Activated T-helper 9 cell treated with anti-CD3 and anti-CD28 coated beads, Interleukin-2, amount 50 U/mL, for 16 hours (primary cell): Measurements from ENCODE around the gene ARHGAP22.

Source experiments
- DNase-seq: peaks from one replicate; pipeline ENCODE4 v3.0.0-alpha.2; 2020; ENCODE audit warnings: low read depth

Gene ARHGAP22

DNA sequence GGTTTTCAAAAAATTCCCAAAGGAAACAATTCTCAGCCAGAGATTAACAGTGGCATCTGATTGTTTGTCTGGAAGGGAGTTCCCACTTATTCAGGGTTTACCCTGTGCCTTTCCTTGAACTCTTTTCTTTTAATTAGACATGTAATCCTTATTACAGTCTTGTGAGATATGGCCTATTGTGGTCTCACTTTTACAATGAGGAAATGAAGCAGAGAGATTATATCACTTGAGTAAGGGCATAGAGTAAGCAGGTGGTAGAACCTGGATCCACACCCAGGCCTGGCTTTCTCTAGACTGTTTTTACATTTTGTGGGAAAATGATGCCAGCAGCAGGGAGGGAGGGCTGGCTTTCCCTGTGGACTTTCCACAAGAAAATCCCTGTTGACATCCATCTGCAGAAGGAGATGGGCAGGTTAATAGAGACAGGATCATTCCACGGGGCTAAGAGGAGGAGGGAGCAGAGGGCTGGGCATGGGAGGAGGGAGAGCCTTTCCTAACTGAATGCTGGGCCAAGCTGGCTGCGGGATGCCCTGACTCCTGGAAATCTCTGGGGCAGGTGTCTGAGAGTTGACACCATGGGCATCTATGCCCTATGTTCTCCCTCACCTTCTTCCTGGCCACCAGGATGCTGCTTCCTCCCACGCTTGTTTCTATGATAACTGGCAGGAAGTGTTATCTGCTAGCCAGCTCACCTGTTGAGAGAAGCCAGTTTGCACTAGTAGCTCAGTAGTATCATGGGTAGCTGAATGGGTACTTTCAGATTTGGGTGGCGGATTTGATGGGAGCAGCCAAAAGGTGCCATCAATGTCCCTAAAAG lies 28.7 kb upstream of the ARHGAP22 start:
- DNase-seq, result no peak

DNA sequence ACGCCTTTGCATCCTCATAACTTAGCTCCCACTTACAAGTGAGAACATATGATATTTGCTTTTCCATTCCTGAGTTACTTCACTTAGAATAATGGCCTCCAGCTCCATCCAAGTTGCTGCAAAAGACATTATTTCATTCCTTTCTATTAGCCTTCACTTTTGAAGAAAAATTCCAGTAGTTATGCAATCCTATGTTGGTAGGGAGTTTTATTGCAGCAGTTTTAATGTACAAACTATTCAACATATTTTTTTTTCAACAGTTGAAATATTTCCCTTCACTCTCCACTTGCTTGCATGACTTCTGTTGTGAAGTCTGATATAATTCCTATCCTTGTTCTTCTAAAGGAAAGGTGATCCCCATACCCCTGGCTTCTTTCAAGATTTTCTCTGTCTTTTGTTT lies 27.3 kb upstream of the ARHGAP22 start:
- no peak for DNase-seq

DNA sequence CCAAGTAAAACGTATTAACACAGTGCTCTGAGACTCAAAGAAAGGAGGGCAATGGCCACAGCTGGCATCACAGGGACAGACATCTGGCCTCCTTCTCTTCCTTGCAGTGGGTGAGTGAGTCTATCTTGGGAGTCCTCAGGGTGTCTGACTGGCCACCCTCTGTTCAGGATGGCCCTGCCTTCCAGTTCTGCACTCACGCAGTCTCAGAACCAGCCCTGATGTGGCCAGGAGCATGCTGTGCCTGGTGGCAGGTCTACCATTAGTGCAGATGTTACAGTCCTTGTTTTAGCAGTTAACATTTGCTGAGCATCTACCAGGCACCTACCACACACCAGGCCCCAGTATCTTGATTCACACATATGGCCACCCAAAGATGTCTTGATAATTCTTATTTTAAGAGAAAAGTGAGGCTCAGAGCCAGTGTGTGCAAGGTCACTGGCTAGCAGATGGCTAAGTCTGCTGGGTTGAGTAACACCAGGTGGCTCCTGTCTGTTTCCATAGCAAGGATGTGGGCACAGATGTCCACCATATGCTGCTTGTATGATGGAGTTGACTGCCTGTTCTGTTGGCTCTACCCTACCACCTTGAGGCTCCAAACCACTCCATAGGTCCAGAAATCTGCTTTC lies 23.2 kb upstream of the ARHGAP22 start:
- DNase-seq, result no peak

DNA sequence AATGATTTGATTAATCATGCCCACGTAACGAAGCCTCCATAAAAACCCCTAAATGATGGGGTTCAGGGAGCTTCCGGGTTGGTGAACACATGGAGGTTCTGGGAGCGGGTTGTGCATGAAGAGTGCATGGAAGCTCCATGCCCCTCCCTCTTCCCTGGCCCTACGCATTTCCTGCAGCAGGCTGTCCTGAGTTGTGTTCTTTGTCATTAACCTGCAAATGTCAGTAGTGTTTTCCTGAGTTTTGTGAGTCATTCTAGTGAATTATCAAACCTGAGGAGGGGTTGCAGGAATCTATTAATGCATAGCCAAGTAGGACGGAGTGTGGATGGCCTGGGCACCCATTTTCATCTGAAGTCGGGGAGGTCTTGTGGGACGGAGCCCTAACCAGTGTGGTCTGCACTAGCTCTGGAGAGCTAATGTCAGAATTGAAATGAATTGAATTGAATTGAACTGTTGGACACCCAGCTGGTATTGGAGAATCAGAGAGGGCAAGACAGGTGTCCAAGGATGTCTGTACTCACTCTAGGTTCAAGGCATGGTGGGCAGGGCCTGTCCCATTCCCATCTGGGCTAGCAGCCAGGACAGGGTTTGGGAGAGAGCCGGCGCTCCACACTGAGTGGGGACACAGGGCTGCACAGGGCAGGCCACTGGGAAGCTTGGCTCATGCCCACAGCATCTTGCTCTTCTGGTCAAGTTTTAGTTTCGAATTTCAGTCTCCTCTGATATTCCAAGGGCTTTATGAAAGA lies 22.3 kb upstream of the ARHGAP22 start:
- no peak for DNase-seq

DNA sequence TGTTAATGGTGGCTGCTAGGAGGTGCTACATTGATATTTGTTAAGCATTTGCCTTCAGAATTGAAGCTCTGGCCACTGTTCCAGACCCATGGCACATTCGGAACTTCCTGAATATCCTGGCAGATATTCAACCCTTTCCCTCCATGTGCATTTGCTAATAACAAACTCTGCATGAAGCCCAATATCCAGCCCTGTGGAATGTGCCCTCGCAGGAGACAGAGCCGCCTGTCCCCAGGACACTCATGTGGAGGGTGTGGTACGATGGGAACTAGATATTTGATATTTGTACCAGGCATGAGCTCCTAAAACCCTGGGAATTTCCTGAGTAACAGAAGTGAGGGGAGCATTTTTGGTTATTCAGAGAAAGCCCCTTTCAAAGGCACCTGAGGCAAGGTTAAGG lies 21.6 kb upstream of the ARHGAP22 start:
- no peak for DNase-seq

DNA sequence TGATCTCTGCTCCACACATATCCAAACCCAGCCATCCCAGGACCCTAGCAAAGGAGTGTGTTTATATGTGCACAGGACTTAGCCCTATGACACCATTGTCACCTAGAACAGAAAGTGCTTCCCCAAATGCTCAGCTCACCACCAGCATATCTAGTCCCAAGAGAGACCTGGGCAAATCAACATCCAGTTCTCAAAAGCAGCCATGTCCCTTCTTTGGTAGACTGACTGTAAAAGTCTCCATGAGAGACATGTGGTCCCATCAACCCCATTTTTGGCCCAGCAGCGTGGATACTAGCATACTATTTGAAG lies 20.9 kb upstream of the ARHGAP22 start:
- no peak for DNase-seq

DNA sequence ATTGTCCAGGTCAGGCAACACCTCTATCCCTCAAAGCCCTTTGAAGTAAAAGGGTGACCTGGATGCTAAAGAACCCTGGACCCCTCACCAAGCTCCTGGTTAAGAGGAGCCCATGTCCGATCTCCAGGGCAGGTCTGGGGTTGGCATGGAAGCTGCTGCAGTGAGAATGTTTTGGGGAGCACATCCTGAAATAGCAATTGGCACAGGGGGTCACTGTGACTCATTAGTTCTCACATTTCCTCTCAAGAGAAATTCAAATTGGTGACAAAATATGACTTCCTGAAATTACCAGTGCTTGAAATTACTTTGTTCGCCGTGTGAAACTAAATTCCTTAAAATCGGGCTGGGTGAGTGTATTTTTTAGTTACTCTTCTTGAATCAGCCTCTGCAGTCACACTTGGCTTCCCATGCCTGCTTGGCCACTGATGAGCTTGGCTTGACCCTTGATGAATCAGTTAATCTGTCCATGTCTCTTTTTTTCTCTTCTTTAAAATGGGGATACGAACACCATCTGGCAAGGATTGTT lies 18.8 kb upstream of the ARHGAP22 start:
- DNase-seq, result no peak

DNA sequence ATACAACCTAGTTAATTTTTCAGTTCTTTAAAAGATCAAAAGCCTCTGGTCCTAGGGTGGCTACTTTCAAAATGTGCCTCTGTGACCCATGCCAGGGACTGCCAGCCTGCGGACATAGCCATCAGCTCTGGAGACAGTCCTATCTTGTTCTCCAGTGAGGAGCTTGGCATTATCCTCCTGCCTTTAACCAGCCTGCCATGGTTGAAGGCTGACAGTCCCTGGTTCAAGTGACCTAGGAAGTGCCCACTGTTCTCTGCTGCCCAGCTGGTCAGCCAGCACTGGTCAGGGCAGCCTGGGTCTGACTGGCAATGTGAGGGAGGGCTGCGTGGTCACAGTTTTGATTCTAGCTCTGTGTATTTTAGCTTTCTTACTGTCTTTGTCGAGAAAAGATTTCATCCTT lies 18.1 kb upstream of the ARHGAP22 start:
- DNase-seq, result no peak

DNA sequence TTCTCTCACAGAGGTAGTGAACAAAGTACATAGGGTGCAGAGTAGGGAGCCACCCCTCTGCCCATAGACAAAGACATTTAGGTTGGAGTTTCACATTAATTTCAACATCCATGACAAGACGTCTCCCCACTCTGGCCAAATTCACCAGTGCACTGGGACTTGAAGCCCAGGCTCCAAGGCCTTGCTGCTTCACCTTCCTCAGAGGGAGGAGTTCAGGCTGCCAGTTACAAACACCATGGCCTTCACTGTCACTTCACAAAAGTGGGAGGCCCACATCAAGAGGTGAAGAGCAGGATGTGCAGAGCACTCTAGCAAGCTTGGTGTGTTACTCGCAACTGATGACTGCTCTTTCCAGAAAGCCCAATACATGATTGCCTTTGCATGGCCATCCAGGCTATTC lies 15.8 kb upstream of the ARHGAP22 start:
- DNase-seq, result no peak

DNA sequence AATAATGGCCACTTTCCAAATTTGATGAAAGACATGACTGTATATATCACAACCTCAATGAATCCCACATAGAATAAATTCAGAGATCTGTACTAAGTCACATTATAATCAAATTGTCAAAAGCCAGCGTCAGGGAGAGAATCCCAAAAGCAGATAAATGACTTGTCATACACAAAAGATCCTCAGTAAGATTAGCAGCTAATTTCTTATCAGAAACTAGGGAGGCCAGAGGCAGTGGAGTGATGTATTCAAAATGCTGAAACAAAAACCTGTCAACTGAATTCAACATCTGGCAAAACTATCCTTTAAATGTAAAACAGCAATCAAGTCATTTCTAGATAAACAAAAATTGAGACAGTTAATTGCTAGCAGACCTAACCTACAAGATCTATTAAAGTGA lies 11.6 kb upstream of the ARHGAP22 start:
- DNase-seq, result no peak

DNA sequence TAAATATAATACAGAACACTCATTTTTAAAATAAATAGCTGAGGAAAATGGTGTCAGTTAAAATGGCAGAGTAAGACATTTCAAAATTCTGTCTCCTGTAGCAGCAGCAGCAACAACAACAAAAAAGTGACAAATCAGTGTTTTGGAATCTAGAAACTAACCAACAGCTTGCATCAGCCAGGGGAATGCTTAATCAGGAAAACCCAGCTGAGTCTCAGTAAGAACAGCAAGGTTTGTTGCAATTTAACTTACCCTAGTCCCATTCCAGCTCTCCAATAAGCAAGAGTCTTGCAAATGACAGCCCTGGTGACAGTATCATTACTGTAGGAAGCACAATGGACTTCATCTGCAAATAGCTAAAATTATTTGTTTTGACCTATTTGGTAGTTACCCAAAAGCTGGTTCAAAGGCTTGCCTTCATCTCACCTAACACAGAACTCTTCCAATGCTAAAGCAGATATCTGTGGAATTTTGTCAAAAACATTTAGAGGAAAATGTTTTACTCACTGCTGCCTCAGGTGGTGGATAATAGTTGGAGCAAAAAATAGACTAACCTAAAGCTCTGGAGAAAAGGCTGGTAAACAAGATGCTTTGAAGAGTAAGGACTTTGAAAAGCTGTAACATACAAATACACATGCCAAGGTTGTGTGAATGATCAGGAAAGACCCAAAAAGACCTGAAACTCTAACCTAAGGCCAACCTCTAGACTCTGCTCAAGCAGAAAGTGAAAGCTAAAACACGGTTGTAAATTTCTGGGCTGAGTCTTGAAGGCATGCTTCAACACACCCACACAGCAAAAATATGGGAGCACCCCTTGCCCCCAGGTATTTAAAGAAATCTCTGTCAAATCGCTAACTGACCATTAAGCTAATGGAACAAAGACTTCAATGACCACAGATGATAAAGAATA lies 9.9 kb upstream of the ARHGAP22 start:
- no peak for DNase-seq

DNA sequence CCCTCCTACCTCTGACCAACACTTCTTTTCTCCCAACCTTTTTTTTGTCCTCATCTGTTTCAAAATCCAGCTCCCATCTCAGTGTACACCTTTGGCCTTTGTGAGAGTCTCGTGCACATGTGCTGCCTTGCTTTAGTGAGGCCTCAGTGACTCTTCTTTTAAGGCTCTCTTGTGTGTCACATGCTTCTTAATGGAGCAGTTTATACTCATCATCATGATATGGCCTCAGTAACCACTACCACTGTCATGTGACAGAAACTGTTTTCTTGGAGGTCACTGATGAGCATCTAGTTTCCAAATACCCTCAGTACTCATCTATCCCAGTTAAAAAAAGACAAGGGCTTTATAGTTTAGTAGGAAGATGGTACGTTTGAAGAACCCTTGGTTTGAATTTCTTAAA lies 8.1 kb upstream of the ARHGAP22 start:
- DNase-seq, result no peak

DNA sequence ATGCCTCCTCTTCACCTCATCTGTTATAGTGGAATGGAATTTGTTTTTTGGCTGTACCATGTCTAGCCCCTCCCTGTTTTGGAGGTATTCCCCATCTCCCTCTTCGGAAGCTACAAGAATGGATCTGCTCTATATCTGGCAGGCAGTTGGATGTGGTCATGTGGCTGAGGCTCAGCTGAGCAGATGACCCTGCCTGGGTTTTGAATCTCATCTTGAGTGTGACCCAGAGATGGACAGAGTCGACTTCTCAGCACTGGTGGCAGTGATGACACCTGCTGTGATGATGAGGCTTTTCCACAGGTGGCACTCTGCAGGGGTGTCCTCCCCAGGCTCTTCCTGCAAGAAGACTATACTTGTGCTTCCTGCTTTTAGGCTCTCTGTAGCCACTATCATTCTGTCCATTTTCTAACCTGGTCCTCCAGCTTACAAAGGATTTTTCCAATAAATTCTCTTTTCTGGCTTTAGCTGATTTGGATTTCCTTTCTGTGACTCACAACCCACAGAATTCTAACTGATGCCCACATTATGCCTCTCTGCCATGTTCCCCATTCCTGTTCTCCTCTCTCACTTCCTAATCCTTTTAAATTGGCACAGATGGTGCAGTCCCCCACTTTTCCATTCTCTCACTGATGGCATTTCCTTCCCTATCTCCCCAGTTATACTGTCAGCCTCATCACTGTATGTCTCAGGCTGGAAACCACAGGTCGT lies 7.5 kb upstream of the ARHGAP22 start:
- DNase-seq, result no peak

DNA sequence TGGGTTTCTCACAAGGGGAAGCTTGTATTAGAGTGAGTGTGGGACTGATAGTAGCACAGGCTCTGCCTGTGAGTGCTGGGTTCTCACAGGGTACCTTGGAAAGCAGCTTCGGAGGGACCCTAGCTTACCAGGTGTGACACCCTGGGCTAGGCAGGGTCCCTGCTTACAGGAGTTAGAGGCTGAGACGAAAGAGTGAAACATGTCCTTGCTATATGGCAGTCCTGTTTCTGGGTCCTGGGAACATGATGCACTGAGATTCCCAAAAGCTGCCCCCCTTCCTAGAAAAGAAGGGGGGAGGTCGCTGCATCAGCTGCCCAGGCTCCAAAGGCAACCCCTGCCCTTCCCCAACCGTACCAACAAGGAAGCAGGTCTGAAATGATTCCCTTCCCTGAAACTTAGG lies 6.3 kb upstream of the ARHGAP22 start:
- DNase-seq, result no peak

DNA sequence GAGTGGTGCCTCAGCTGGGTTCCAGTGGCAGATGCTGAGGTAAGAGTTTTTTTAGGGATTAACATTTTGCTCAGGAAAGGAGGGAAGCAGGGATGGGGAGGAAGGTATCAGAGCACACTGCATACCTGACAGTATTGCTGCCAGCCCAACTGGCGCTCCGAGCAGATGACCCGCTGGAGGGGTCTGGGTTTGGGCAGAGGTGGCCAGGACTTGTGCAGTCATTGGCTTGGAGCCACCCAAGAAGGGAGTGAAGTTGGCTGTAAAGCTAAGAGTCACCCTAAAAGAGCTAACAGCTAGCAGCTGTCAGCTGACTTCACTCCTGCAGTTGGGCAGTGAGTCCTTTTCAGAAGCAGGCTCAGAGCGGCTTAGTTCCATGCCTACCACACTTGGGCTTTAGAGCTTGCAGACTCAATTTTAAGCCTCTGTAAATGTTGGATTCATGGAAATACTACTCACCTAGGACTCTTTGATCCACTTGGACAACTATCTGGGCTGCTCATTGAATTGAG lies 5.8 kb upstream of the ARHGAP22 start:
- no peak for DNase-seq

DNA sequence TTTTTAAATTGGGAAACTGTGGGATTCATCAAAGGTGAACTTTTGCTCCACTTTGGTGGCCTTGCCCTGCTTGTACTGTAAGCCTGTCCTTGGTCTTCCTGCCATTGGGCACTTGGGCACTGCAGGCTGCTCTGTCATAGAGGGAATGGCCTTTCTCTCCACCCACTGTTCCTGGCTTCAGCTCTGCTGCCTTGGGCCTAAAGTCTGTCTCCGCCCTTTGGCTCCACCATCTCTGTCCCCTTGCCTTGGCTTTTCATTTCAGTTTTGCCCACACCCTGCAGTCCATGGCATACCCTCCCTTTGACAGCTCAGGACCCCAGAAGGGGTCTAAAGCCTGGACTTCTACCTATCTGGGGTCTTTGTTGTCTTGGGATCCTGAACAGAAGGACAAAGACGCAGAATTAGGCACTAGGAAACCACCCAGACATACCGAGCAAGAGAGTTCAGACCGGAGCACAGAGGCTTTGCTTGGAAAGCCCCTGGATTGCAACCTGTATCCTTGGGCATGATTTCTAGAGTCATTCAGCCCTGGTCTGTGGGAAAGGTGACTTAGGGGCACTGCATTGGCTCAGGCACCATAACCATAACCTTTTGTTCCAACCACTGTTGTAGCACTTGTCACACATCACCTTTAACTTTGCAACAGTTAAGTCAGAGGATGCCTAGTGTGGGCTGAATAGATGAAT lies 5.2 kb upstream of the ARHGAP22 start:
- no peak for DNase-seq

DNA sequence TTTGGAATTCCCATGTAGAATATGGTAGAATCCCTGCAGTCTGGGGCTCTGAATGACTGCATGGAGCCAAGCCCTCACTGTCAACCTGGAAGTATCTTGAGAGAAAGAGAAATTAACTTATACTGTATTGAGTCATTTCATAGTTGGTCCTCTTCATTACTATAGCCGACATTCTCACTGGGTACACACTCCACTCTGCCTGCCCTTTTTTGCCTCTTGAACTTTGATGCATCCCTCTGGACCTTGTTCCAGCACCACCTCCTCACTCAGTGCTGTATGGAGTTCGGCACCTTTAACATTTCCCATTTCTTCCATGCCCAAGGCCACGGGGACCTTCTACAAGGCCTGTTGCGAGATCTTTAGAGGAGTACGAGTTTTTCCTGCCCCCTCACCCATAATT lies 4.6 kb upstream of the ARHGAP22 start:
- no peak for DNase-seq

DNA sequence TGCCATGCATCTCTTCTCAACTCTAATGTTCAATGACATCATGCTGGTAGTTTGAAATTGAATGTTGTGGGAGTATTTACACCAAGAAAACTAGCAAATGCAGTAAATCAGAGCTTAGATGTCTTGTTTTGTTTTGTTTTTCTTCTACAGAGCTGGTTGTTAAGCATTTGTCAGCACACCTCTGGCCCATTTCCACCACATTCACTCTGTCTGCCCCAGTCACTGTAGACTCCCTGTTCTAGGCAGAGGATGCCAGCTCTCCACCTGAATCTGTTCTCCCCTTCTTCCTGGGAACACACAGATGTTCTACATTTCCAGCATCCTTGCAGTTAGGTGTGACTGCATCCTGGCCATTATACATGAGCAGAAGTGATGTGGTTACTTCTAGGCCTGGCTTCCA lies 4.1 kb upstream of the ARHGAP22 start:
- DNase-seq, result no peak

DNA sequence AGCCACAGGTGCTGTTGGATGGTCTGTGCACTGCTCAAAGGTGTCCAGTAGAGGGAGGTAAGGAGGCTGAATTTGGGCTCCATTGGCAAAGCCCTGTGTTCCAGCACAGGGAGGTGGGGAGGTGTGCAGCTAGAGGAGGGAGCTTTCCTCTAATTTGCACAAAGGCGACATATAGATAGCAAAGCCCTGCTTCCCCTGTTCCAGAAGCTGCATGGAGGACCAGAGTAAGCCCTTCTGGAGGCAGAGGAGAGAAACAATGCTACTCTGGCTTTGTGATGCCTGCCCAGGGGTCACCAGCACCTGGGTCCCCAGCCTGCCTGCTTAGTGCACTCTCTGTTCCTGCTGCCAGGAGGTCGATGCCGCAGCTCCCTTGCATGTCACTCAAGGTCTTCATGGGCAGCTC lies 3.4 kb upstream of the ARHGAP22 start:
- no peak for DNase-seq
